ENCODE results near the gene GFOD2.

Gene GFOD2

GRCh38 chr16:67731071-67731752, 12.1 kb upstream of the GFOD2 start:
- no peak for DNase-seq

- no peak for DNase-seq
Measured at GRCh38 chr16:67730326-67730725, 11.2 kb upstream of the GFOD2 start.

- DNase-seq = no peak
Measured at GRCh38 chr16:67729636-67730248, 10.6 kb upstream of the GFOD2 start.

GRCh38 chr16:67727521-67728485, 8.7 kb upstream of the GFOD2 start:
- no peak for DNase-seq

- no peak for DNase-seq
Measured at GRCh38 chr16:67726106-67727034, 7.3 kb upstream of the GFOD2 start.

- no peak for DNase-seq
Measured at GRCh38 chr16:67723911-67724305, 4.8 kb upstream of the GFOD2 start.

GRCh38 chr16:67723151-67723910, 4.2 kb upstream of the GFOD2 start:
- DNase-seq = no peak

- no peak for DNase-seq
Measured at GRCh38 chr16:67720236-67720635, 1.1 kb upstream of the GFOD2 start.

- peak; percentile 59 for DNase-seq
Measured at GRCh38 chr16:67719778-67720144, 645 bp upstream of the GFOD2 start.

- DNase-seq = peak; percentile 63
Measured at GRCh38 chr16:67718668-67719047, 458 bp downstream of the GFOD2 start.

- DNase-seq = no peak
Measured at GRCh38 chr16:67716097-67716496, 3.0 kb downstream of the GFOD2 start.

GRCh38 chr16:67714522-67714921, 4.6 kb downstream of the GFOD2 start:
- no peak for DNase-seq

- DNase-seq = no peak
Measured at GRCh38 chr16:67713647-67714273, 5.4 kb downstream of the GFOD2 start.

GRCh38 chr16:67710607-67711006, 8.5 kb downstream of the GFOD2 start:
- DNase-seq = no peak

GRCh38 chr16:67709050-67709449, 10.1 kb downstream of the GFOD2 start:
- no peak for DNase-seq

GRCh38 chr16:67708368-67708771, 10.7 kb downstream of the GFOD2 start:
- no peak for DNase-seq

GRCh38 chr16:67707790-67708189, 11.3 kb downstream of the GFOD2 start:
- no peak for DNase-seq

- DNase-seq = no peak
Measured at GRCh38 chr16:67707210-67707609, 11.9 kb downstream of the GFOD2 start.

GRCh38 chr16:67704110-67704509, 15.0 kb downstream of the GFOD2 start:
- DNase-seq = no peak

- DNase-seq = no peak
Measured at GRCh38 chr16:67703626-67704025, 15.5 kb downstream of the GFOD2 start.

- DNase-seq = no peak
Measured at GRCh38 chr16:67702130-67702529, 17.0 kb downstream of the GFOD2 start.

Measured in activated CD8-positive, alpha-beta memory T cell treated with anti-CD3 and anti-CD28 coated beads, Interleukin-2, amount 50 U/mL, for 48 hours (primary cell).